Activated CD4-positive, alpha-beta memory T cell treated with anti-CD3 and anti-CD28 coated beads, Interleukin-2, amount 10 ng/mL, durations not matched to agents 7 days and 5 days (primary cell): ENCODE data around the gene LY6G5C. TPM values are rescaled to one million over a fixed set of nuclear protein-coding genes. Genes with fewer than 3 reads are reported as not detected.

Experiments
- CTCF ChIA-PET: fragments of 350-600 bp; sonication (Branson Sonifier 250); formaldehyde crosslinking; loops from one replicate; lab custom pipeline; 2021; ENCODE audit warnings: antibody characterized with exemption, inconsistent platforms; lab: Charles Lee
- POLR2A ChIA-PET: fragments of 350-600 bp; sonication (Branson Sonifier 250); formaldehyde crosslinking; loops from one replicate; lab custom pipeline; 2021; ENCODE audit warnings: antibody characterized with exemption; lab: Charles Lee
- DNase-seq: peaks from one replicate; pipeline ENCODE4 v3.0.0-alpha.2; 2020
- H3K27ac Mint-ChIP-seq: one replicate; pipeline ENCODE4 v1.8.0; 2021; ENCODE audit warnings: mild to moderate bottlenecking, mixed read lengths
- H3K27me3 Mint-ChIP-seq: one replicate; pipeline ENCODE4 v1.8.0; 2021; ENCODE audit warnings: mixed read lengths
- H3K36me3 Mint-ChIP-seq: one replicate; pipeline ENCODE4 v1.8.0; 2021; ENCODE audit warnings: low read depth, mixed read lengths
- H3K4me1 Mint-ChIP-seq: one replicate; pipeline ENCODE4 v1.8.0; 2021; ENCODE audit warnings: mixed read lengths
- H3K4me3 Mint-ChIP-seq: one replicate; pipeline ENCODE4 v1.8.0; 2021; ENCODE audit warnings: mild to moderate bottlenecking, mixed read lengths
- H3K9me3 Mint-ChIP-seq: one replicate; pipeline ENCODE4 v1.8.0; 2021; ENCODE audit warnings: mixed read lengths
- total RNA-seq, 2 experiments: library from RNA; stranded (reverse); gene quantifications; one replicate each; pipeline ENCODE4 v1.2.3, GENCODE V29; 2021

LY6G5C gene
- total RNA-seq, 2 experiments from 2014 or later, result 2.3 to 2.6 TPM

GRCh38 chr6:31627690-31628287 is 53.1 kb downstream of the LY6G5C start:
- CTCF ChIA-PET, result no interaction called here
- POLR2A ChIA-PET, result interaction anchor here (0.8 to 2.3 kb wide), 3 partner anchors 11 to 25 kb away, joined by 3 to 14 read pairs (median 4); no protein-coding TSS in a partner anchor
- Mint-ChIP-seq H3K9me3 (no peaks in the 10 kb centered on the region), H3K36me3 (peaks cover 92% of the 10 kb centered on the region), H3K27ac (no peak overlapping the region), H3K4me3 (no peak overlapping the region), H3K27me3 (no peaks in the 10 kb centered on the region), H3K4me1 (peaks cover 10% of the 10 kb centered on the region)
- no peak for DNase-seq

GRCh38 chr6:31626952-31627351 is 53.9 kb downstream of the LY6G5C start:
- ChIA-PET CTCF (no interaction called here), POLR2A (interaction anchor here (1.0 to 2.3 kb wide), 2 partner anchors 12 to 26 kb away, joined by 3 to 14 read pairs; no protein-coding TSS in a partner anchor)
- H3K27ac Mint-ChIP-seq, result no peak overlapping the region
- no peaks in the 10 kb centered on the region for H3K27me3 Mint-ChIP-seq
- no peak overlapping the region for H3K4me3 Mint-ChIP-seq
- DNase-seq, result no peak
- peaks cover 94% of the 10 kb centered on the region for H3K36me3 Mint-ChIP-seq
- peaks cover 18% of the 10 kb centered on the region for H3K4me1 Mint-ChIP-seq
- H3K9me3 Mint-ChIP-seq, result no peaks in the 10 kb centered on the region

Other genes with a start within 250 kb of the LY6G5C start
- gene MICB, start 182.9 kb downstream of the LY6G5C start, total RNA-seq, result 10 to 100 TPM; 60.8 to 62.9 TPM
- gene MCCD1, start 152.1 kb downstream of the LY6G5C start, total RNA-seq, result not detected
- gene DDX39B, start 139.1 kb downstream of the LY6G5C start, total RNA-seq, result 100 to 1,000 TPM; 427 to 434 TPM
- 1 to 10 TPM; 2.7 to 3.8 TPM for gene ATP6V1G2, start 134.5 kb downstream of the LY6G5C start, total RNA-seq
- 10 to 100 TPM; 22.8 to 23.6 TPM for gene NFKBIL1, start 133.5 kb downstream of the LY6G5C start, total RNA-seq
- 10 to 100 TPM; 37.2 to 38.4 TPM for gene LTA, start 108.8 kb downstream of the LY6G5C start, total RNA-seq
- gene TNF, start 105.5 kb downstream of the LY6G5C start, total RNA-seq, result 100 to 1,000 TPM; 124 to 130 TPM
- gene LTB, start 98.6 kb downstream of the LY6G5C start, total RNA-seq, result 1,000 to 10,000 TPM; 1,185 to 1,194 TPM
- 10 to 100 TPM; 69.8 to 74.5 TPM for gene LST1, start 94.8 kb downstream of the LY6G5C start, total RNA-seq
- gene NCR3, start 88.1 kb downstream of the LY6G5C start, total RNA-seq, result 10 to 100 TPM; 76.4 to 78.3 TPM
- gene AIF1, start 65.8 kb downstream of the LY6G5C start, total RNA-seq, result 10 to 100 TPM; 11.3 to 11.7 TPM
- 100 to 1,000 TPM; 215 to 222 TPM for gene PRRC2A, start 60.4 kb downstream of the LY6G5C start, total RNA-seq
- gene BAG6, start 28.4 kb downstream of the LY6G5C start, total RNA-seq, result 100 to 1,000 TPM; 275 to 282 TPM
- gene APOM, start 25.2 kb downstream of the LY6G5C start, total RNA-seq, result 1 to 10 TPM; 2.9 to 3.6 TPM
- gene C6orf47, start 20.3 kb downstream of the LY6G5C start, total RNA-seq, result 10 to 100 TPM; 26.4 to 26.7 TPM
- 10 to 100 TPM; 33.6 to 35.2 TPM for gene GPANK1, start 16.1 kb downstream of the LY6G5C start, total RNA-seq
- gene CSNK2B, start 15.0 kb downstream of the LY6G5C start, total RNA-seq, result 100 to 1,000 TPM; 199 to 212 TPM
- 10 to 100 TPM; 16.7 to 17.2 TPM for gene LY6G5B, start 11.1 kb downstream of the LY6G5C start, total RNA-seq
- gene ABHD16A, start 22.3 kb upstream of the LY6G5C start, total RNA-seq, result 10 to 100 TPM; 53.1 to 55.0 TPM
- not detected for gene LY6G6F, start 25.8 kb upstream of the LY6G5C start, total RNA-seq
- not detected for gene LY6G6D, start 34.3 kb upstream of the LY6G5C start, total RNA-seq
- not detected for gene LY6G6C, start 40.7 kb upstream of the LY6G5C start, total RNA-seq
- gene MPIG6B, start 42.3 kb upstream of the LY6G5C start, total RNA-seq, result not detected
- gene DDAH2, start 48.2 kb upstream of the LY6G5C start, total RNA-seq, result 10 to 100 TPM; 22.1 to 23.9 TPM
- gene CLIC1, start 55.5 kb upstream of the LY6G5C start, total RNA-seq, result 100 to 1,000 TPM; 640 to 644 TPM
- 10 to 100 TPM; 60.1 to 63.2 TPM for gene MSH5, start 58.9 kb upstream of the LY6G5C start, total RNA-seq
- 10 to 100 TPM; 10.7 to 14.6 TPM for gene SAPCD1, start 81.6 kb upstream of the LY6G5C start, total RNA-seq
- gene VWA7, start 96.3 kb upstream of the LY6G5C start, total RNA-seq, result 10 to 100 TPM; 11.0 to 12.2 TPM
- 10 to 100 TPM; 84.1 to 88.4 TPM for gene VARS1, start 114.7 kb upstream of the LY6G5C start, total RNA-seq
- gene LSM2, start 125.9 kb upstream of the LY6G5C start, total RNA-seq, result 100 to 1,000 TPM; 100 to 108 TPM
- gene HSPA1L, start 134.2 kb upstream of the LY6G5C start, total RNA-seq, result 1 to 10 TPM; 2.8 to 3.0 TPM
- 100 to 1,000 TPM; 147 to 151 TPM for gene HSPA1A, start 134.5 kb upstream of the LY6G5C start, total RNA-seq
- gene HSPA1B, start 146.7 kb upstream of the LY6G5C start, total RNA-seq, result 10 to 100 TPM; 60.6 to 62.6 TPM
- 10 to 100 TPM; 29.2 to 29.6 TPM for gene NEU1, start 181.8 kb upstream of the LY6G5C start, total RNA-seq
- gene SLC44A4, start 197.9 kb upstream of the LY6G5C start, total RNA-seq, result under 1 TPM in 1 of 2 experiments, not detected in 1; 0.38 TPM
- 10 to 100 TPM; 57.0 to 58.4 TPM for gene EHMT2, start 216.6 kb upstream of the LY6G5C start, total RNA-seq
- 1 to 10 TPM in 1 of 2 experiments, under 1 TPM in 1; 0.98 to 1.1 TPM for gene ZBTB12, start 221.0 kb upstream of the LY6G5C start, total RNA-seq
- gene C2, start 246.7 kb upstream of the LY6G5C start, total RNA-seq, result 1 to 10 TPM in 1 of 2 experiments, under 1 TPM in 1; 0.45 to 1.0 TPM